Keratinocyte (primary cell): Measurements from ENCODE around the gene TRIM67.

ENCODE experiments used
- EZH2 ChIP-seq: IDR thresholded peaks from one replicate; pipeline ENCODE4 v1.6.1; 2012; ENCODE audit warnings: inconsistent platforms, mild to moderate bottlenecking, low read length, moderate library complexity
- TF ChIP-seq, protein P1 (sequence below), 3 experiments: IDR thresholded peaks in 1 of 3; conservative IDR thresholded peaks in 1 of 3; optimal IDR thresholded peaks in 1 of 3; 2 replicates in 2 of 3; 3 replicates in 1 of 3; pipeline versions ENCODE3 to v1.5.1; 2011; ENCODE audit warnings: low read length in 3 of 3, mild to moderate bottlenecking in 3 of 3, moderate library complexity in 2 of 3, control low read depth in 1 of 3, inconsistent platforms in 1 of 3; ENCODE audit not compliant: insufficient read depth in 2 of 3; ENCODE audit errors: extremely low read depth in 1 of 3

DNA sequence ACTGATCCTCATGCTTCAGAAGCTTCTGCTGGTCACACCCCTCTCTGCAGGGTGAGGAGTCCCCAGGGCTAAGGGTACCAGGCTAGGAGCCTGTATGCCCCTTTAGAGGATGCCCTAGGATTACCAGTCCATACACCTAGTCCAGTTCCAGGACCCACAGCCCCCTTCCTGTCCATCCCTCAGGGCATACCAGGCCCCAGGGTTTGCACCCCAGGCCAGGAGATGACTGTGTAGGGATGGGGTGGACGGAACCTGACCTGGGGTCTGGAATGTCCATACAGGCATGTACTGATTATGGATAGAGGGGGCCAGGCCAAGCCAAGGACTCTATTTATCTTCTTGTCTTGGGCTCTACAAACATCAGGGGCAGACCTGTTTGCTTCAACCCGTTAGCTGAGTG lies 34.9 kb downstream of the TRIM67 start:
- TF ChIP-seq, protein P1, sequence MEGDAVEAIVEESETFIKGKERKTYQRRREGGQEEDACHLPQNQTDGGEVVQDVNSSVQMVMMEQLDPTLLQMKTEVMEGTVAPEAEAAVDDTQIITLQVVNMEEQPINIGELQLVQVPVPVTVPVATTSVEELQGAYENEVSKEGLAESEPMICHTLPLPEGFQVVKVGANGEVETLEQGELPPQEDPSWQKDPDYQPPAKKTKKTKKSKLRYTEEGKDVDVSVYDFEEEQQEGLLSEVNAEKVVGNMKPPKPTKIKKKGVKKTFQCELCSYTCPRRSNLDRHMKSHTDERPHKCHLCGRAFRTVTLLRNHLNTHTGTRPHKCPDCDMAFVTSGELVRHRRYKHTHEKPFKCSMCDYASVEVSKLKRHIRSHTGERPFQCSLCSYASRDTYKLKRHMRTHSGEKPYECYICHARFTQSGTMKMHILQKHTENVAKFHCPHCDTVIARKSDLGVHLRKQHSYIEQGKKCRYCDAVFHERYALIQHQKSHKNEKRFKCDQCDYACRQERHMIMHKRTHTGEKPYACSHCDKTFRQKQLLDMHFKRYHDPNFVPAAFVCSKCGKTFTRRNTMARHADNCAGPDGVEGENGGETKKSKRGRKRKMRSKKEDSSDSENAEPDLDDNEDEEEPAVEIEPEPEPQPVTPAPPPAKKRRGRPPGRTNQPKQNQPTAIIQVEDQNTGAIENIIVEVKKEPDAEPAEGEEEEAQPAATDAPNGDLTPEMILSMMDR (optimal IDR thresholded peaks at IDR 0.05 in 1 of 3, IDR thresholded peaks at IDR 0.05 in 1 of 3, conservative IDR thresholded peaks at IDR 0.05 in 1 of 3; ENCODE audit: extremely low read depth in 1 of 3, insufficient read depth in 2 of 3, low read length in 3 of 3): no peak
- no peak for TF ChIP-seq EZH2
